PC-9 (cell line): ENCODE data around the gene DNAJB12.

Experiments used
- CTCF ChIP-seq: fragments of 200-600 bp; sonication (generic); conservative IDR thresholded peaks from 2 replicates; pipeline ENCODE4 v1.6.1; 2017; ENCODE audit warnings: mixed run types, antibody characterized with exemption, mild to moderate bottlenecking, moderate library complexity
- EZH2 ChIP-seq: fragments of 200-600 bp; sonication (generic); IDR thresholded peaks from 2 replicates; pipeline ENCODE4 v1.8.0; 2017; ENCODE audit warnings: antibody characterized with exemption, low read depth

DNA sequence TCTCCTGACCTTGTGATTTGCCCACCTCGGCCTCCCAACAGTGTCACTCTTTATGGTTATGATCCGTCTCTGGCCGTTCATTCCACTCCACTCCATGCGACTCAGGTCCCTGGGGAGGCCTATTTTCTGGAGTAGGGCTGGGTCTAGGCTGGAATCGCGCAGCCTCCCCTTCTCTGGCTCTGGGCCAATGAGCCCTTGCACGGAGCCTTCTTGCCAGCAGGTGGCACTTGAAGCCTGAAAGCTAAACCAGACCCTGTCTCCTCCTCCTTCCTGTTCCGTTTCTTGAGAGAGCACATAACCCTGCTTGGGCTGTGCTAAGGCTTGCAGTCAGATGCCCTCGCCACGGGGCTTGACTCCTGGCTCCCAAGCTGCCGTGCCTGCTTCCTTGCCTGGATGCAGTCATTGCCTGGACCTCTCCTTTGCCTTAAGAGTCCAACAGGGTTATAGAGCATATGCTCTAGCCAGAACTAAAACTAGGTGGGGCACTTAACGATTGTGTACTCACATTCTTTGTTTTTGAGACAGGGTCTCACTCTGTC lies 9.6 kb upstream of the DNAJB12 start:
- TF ChIP-seq CTCF, result peak; percentile 97
- TF ChIP-seq EZH2, result no peak
